Spleen (tissue), 7 donors: ENCODE results near the gene ACTN1.

ENCODE experiments used
- POLR2AphosphoS5 ChIP-seq, 3 donors: sonication (generic); formaldehyde crosslinking; IDR thresholded peaks; one replicate each; pipeline ENCODE4 v1.5.1; 2017; ENCODE audit warnings: antibody characterized with exemption in 3 of 3
- TF ChIP-seq, protein P1 (sequence below), 11 experiments: fragments of 200-600 bp in 7 of 11; fragments of 450-650 bp in 4 of 11; sonication (generic) in 4 of 11; IDR thresholded peaks in 8 of 11; conservative IDR thresholded peaks in 3 of 11; 1 replicate in 7 of 11; 2 replicates in 4 of 11; pipeline versions ENCODE4 v1.4.0 to v1.8.0; 2016 to 2021; ENCODE audit warnings: antibody characterized with exemption in 11 of 11, inconsistent platforms in 4 of 11, mild to moderate bottlenecking in 1 of 11
- donor health status: DM: no; HTN: no; CAD: no; lungs with moderate emphysema.
- donor health status: DM: no; HTN: no; CAD: no.
- donor health status: DM: no; HTN: no; CAD: no.

- TF ChIP-seq, protein P1, sequence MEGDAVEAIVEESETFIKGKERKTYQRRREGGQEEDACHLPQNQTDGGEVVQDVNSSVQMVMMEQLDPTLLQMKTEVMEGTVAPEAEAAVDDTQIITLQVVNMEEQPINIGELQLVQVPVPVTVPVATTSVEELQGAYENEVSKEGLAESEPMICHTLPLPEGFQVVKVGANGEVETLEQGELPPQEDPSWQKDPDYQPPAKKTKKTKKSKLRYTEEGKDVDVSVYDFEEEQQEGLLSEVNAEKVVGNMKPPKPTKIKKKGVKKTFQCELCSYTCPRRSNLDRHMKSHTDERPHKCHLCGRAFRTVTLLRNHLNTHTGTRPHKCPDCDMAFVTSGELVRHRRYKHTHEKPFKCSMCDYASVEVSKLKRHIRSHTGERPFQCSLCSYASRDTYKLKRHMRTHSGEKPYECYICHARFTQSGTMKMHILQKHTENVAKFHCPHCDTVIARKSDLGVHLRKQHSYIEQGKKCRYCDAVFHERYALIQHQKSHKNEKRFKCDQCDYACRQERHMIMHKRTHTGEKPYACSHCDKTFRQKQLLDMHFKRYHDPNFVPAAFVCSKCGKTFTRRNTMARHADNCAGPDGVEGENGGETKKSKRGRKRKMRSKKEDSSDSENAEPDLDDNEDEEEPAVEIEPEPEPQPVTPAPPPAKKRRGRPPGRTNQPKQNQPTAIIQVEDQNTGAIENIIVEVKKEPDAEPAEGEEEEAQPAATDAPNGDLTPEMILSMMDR (IDR thresholded peaks at IDR 0.05 in 8 of 11, conservative IDR thresholded peaks at IDR 0.05 in 3 of 11) = peak in 1 of 11 experiments; percentile 10
- TF ChIP-seq POLR2AphosphoS5 (IDR thresholded peaks at IDR 0.05) = peak in 2 of 3 donors; percentile 17 to 46
Measured at GRCh38 chr14:68937471-68938270, 41.4 kb downstream of the ACTN1 start.
